HG03439 (cell line): ENCODE measurements around the gene LCN1.
"Not testable (repeated sequence)": the region's sequence is repeated elsewhere in the genome, so short reads cannot be mapped to it uniquely, and the experiment has no call there.

ENCODE experiments used
- ATAC-seq: cut with Tn5 transposase; IDR thresholded peaks from one replicate; pipeline ENCODE4 v1.9.1; 2021; ENCODE audit warnings: mild to moderate bottlenecking, moderate library complexity; ENCODE audit not compliant: unreplicated experiment

The LCN1 gene

GRCh38 chr9:135545646-135546176 is 24.5 kb downstream of the LCN1 start, which contains the start of gene OBP2A:
Gene OBP2A, plus strand, starts transcription at chr9:135546126. Its CDS starts 55 bp downstream, at chr9:135546181.
- not testable (repeated sequence) for ATAC-seq

GRCh38 chr9:135546792-135547617 is 25.8 kb downstream of the LCN1 start:
- ATAC-seq: not testable (repeated sequence)

DNA sequence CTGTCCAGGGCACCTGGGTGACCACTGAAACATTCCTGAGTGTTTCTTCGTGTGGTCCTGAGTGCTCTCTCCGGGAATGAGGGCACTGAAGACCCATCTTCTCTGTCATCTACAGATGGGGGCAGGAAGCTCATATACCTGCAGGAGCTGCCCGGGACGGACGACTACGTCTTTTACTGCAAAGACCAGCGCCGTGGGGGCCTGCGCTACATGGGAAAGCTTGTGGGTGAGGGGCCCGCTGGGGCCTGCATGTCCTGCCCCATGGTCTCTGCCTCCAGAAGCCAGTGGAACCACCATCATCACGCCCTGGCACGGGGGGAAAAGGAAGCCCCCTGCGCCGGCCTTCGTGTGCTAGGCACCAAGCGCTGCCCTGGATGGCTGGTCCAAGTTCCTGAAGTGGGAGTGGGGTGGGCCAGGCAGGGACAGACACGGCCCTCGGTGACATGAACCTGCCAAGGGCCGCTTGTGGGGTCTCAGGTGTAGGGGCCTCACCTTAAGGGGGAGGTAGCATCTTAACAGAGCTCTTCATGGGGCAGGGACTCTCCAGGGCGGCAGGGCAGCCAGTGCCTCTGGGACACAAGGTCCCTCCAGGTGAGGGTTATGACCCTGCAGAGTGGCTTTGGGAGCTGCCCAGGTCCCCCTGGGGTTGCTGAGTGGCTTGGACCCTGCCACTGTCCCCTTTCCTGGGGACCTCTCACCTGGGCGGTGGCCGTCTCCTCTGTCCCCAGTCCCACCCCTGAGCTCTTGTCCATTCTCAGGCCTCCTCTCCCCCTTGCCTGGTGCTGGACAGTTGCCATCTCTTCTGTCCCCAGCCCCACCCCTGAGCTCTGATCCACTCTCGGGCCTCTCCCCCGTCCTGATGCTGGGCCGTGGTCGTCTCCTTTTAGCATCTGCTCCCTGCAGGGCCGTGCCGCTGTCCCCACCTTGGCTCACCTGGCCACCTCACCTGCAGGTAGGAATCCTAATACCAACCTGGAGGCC is 26.8 kb downstream of the LCN1 start:
- no peak for ATAC-seq

DNA sequence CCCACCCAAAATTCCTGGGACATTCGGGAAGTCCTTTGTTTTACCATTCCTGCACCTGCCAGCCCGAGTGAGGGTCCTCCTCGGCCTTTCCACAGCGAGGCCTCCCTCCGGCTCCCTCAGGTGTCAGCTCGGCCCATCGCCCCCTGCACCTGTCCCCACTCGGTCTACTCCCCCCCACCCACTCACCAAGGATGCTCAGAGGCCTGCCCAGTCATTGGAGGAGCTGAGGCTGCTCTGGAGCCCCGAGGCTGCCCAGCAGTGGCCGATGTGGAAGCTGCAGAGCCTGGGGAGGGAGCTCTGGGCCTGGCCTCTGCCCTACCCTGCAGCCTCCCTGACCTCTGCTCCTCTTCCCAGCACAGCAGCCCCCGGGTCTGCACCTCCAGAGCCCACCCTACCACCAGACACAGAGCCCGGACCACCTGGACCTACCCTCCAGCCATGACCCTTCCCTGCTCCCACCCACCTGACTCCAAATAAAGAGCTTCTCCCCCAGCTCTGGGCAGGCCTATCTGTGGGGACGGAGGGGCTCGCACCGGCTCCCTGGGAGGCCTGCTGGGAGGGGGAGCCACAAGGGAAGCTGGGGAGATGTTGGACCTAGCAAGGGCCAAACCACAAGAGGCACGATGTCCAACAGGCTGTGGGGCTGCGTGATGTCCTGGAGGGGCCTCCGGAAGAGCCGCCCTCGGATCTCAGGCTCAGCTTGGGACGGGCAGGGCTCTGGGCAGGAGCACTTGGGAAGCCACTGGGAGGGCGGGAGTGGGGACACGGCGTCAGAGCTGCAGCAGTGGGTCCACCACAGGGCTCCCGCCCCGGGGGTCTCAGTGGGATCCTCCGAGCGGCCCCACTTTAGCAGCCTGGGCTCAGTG is 28.5 kb downstream of the LCN1 start:
- not testable (repeated sequence) for ATAC-seq

DNA sequence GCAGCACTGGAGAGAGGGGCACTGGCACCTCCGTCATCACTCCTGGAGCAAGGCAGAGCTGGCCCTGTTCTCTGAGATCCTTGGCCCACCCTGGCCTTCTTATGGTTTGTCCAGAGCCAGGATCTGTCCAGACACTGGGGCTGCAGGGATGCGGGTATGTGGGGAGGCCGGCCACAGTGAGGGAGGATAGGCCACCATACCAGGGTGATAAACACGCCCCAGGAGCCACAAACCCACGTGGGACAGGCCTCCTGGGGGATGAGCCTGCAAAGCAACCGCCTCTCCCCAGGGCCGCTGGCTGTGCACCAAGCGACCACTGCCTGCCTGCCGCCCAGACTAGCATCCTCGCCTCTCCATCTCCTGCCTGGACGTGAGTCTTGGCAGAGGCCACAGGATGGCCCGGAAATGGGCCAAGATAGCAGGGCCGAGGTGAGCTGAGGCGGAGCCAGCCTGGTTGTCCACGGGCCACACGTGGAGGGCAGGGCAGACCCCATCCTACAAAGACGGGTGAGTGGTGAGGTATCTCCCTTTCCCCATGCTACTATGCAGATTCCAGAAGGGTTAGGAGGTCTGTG is 29.2 kb downstream of the LCN1 start:
- ATAC-seq: no peak

- no peak for ATAC-seq
Observed at GRCh38 chr9:135551031-135551430, 29.8 kb downstream of the LCN1 start.

GRCh38 chr9:135551456-135551855 is 30.2 kb downstream of the LCN1 start:
- ATAC-seq: no peak

GRCh38 chr9:135552021-135552697 is 30.9 kb downstream of the LCN1 start:
- ATAC-seq: no peak

GRCh38 chr9:135552698-135553171 is 31.5 kb downstream of the LCN1 start:
- no peak for ATAC-seq

GRCh38 chr9:135554718-135555117 is 33.5 kb downstream of the LCN1 start:
- no peak for ATAC-seq

- no peak for ATAC-seq
Observed at GRCh38 chr9:135555203-135555602, 34.0 kb downstream of the LCN1 start.

GRCh38 chr9:135555910-135556309 is 34.7 kb downstream of the LCN1 start:
- ATAC-seq: no peak

DNA sequence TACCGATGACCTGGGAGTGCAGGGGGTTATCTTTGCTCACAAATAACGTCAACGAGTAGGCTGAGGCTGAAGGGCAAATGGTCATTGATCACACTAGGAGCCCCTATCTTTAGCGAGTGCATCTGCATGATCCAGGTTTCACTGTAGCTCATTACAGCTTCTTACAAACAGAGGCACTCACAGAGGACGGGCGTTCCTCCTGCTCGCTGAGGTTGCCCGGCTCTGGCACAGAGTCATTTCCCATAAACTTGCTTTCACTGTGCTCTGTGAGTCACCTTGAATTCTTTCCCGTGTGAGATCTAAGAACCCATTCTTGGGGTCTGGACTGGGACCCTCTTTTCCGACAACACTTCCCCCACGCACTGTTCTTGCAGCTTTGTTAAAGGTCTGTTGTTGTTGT is 38.4 kb downstream of the LCN1 start:
- no peak for ATAC-seq

- no peak for ATAC-seq
Observed at GRCh38 chr9:135561391-135562234, 40.4 kb downstream of the LCN1 start, which contains the start of gene PAEP. Gene PAEP, plus strand, starts transcription at chr9:135561756.

- ATAC-seq: no peak
Observed at GRCh38 chr9:135562235-135562745, 41.0 kb downstream of the LCN1 start.

GRCh38 chr9:135563039-135563476 is 41.8 kb downstream of the LCN1 start:
- no peak for ATAC-seq

GRCh38 chr9:135563858-135564257 is 42.6 kb downstream of the LCN1 start:
- no peak for ATAC-seq

DNA sequence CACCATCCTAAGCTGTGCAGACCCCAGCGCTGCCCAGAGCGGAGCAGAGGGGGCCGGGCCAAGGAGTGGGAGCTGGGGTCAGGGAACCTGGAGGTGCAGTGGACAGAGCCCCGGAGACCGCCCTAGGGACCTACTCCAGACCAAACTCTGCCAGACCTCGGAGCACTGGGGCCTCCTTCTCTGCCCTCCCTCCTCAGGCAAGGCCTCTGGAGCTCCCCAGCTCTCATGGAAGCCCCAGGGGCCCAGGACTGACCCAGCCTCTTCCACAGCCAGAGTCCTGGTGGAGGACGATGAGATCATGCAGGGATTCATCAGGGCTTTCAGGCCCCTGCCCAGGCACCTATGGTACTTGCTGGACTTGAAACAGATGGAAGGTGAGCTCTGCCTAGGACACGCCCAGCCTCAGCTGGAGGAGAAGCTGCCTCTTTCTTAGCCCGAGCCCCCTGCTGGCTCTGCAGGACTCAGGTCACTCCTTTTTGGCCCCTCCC is 43.9 kb downstream of the LCN1 start:
- ATAC-seq: no peak
